ENCODE results near the gene CCDC171. TPM values are rescaled to one million over a fixed set of nuclear protein-coding genes. Genes with fewer than 3 reads are reported as not detected.

Gene CCDC171
- total and polyA plus RNA-seq, 2 of the 13 experiments (the other 11 are each of a cell fraction or from before 2014, with no cell fraction given), result 0.95 to 2.5 TPM

- TF ChIP-seq, protein P1, sequence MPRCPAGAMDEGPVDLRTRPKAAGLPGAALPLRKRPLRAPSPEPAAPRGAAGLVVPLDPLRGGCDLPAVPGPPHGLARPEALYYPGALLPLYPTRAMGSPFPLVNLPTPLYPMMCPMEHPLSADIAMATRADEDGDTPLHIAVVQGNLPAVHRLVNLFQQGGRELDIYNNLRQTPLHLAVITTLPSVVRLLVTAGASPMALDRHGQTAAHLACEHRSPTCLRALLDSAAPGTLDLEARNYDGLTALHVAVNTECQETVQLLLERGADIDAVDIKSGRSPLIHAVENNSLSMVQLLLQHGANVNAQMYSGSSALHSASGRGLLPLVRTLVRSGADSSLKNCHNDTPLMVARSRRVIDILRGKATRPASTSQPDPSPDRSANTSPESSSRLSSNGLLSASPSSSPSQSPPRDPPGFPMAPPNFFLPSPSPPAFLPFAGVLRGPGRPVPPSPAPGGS (CRISPR knock-in tag; IDR thresholded peaks at IDR 0.05), result no peak
- TF ChIP-seq, protein P2, sequence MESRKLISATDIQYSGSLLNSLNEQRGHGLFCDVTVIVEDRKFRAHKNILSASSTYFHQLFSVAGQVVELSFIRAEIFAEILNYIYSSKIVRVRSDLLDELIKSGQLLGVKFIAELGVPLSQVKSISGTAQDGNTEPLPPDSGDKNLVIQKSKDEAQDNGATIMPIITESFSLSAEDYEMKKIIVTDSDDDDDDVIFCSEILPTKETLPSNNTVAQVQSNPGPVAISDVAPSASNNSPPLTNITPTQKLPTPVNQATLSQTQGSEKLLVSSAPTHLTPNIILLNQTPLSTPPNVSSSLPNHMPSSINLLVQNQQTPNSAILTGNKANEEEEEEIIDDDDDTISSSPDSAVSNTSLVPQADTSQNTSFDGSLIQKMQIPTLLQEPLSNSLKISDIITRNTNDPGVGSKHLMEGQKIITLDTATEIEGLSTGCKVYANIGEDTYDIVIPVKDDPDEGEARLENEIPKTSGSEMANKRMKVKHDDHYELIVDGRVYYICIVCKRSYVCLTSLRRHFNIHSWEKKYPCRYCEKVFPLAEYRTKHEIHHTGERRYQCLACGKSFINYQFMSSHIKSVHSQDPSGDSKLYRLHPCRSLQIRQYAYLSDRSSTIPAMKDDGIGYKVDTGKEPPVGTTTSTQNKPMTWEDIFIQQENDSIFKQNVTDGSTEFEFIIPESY (CRISPR knock-in tag; IDR thresholded peaks at IDR 0.05), result no peak
- no peak for TF ChIP-seq RBM39 (IDR thresholded peaks at IDR 0.05; ENCODE audit: low read depth, low read length, poor library complexity, severe bottlenecking)
- TF ChIP-seq ATF7 (IDR thresholded peaks at IDR 0.05), result no peak
- TF ChIP-seq ATF7 (CRISPR knock-in tag; IDR thresholded peaks at IDR 0.05), result no peak
- TF ChIP-seq FOXP1 (IDR thresholded peaks at IDR 0.05), result no peak
- no peak for TF ChIP-seq FOXP1 (CRISPR knock-in tag; IDR thresholded peaks at IDR 0.05)
- no peak for TF ChIP-seq DR1 (CRISPR knock-in tag; IDR thresholded peaks at IDR 0.05)
- TF ChIP-seq ZNF260 (CRISPR knock-in tag; IDR thresholded peaks at IDR 0.05; ENCODE audit: borderline replicate concordance, low read depth), result no peak
- no peak for TF ChIP-seq ZNF12 (CRISPR knock-in tag; IDR thresholded peaks at IDR 0.05)
- no peak for TF ChIP-seq KLF13 (CRISPR knock-in tag; IDR thresholded peaks at IDR 0.05)
- TF ChIP-seq NKX3-1 (CRISPR knock-in tag; IDR thresholded peaks at IDR 0.05), result no peak
These were observed 159.1 kb downstream of the CCDC171 start (continued) for GRCh38 chr9:15711931-15712330.

GRCh38 chr9:15714746-15715145, 161.9 kb downstream of the CCDC171 start:
- no peak overlapping the region for H3K27ac ChIP-seq (ENCODE audit: extremely low read length, insufficient read depth, low read length)
- DNase-seq (ENCODE audit: low spot score) (no peak), FAIRE-seq (no peak), ATAC-seq (no peak)
- ChIA-PET POLR2A (no interaction called here), CTCF (ENCODE audit: low intra/inter-chr PET ratio, low total read pairs) (no interaction called here)
- intact Hi-C loops (cut with micrococcal nuclease; ENCODE audit: unreplicated experiment), result no loop called here
- BruUV-seq (replicated peaks), result no TSS peak
- H3K4me1 ChIP-seq (ENCODE audit: insufficient read depth, low read length), result no peaks in the 10 kb centered on the region
- no peaks in the 10 kb centered on the region for H3K36me3 ChIP-seq (replicated peaks in 1 of 2; ENCODE audit: control insufficient read depth in 1 of 2, insufficient read depth in 2 of 2, low read length in 2 of 2)
- no peaks in the 10 kb centered on the region for H3K79me2 ChIP-seq (ENCODE audit: insufficient read depth, low read length)
- no peaks in the 10 kb centered on the region for H4K20me1 ChIP-seq (ENCODE audit: insufficient read depth, low read length)
- H3K4me2 ChIP-seq (ENCODE audit: low read depth, low read length), result no peak overlapping the region
- H2AFZ ChIP-seq (ENCODE audit: low read length), result no peak overlapping the region
- WGBS (ENCODE audit: low lambda C conversion rate), result 44% methylated on average over 1 of the region's 1 CpG
- H3K27me3 ChIP-seq (ENCODE audit: control insufficient read depth in 1 of 2, insufficient read depth in 2 of 2, low read length in 2 of 2), result no peaks in the 10 kb centered on the region
- no peaks in the 10 kb centered on the region for H3K9me3 ChIP-seq (ENCODE audit: low read length)
- no peak overlapping the region for H3K4me3 ChIP-seq (replicated peaks in 1 of 3; ENCODE audit: insufficient read depth in 1 of 3, low read depth in 2 of 3, low read length in 3 of 3)
- in situ Hi-C loops (cut with HindIII; ENCODE audit: extremely low pct_ligation_motif_present, low pct_unique_long_range_greater_than_20kb), result no loop called here
- no peak overlapping the region for H3K9ac ChIP-seq (ENCODE audit: insufficient read depth, low read depth, low read length)
- no peak for TF ChIP-seq ZC3H4 (CRISPR knock-in tag; IDR thresholded peaks at IDR 0.05; ENCODE audit: borderline replicate concordance)
- TF ChIP-seq SP5 (CRISPR knock-in tag; IDR thresholded peaks at IDR 0.05; ENCODE audit: borderline replicate concordance, low read depth), result no peak
- no peak for TF ChIP-seq ZBTB20 (CRISPR knock-in tag; IDR thresholded peaks at IDR 0.05; ENCODE audit: borderline replicate concordance, low read depth)
- TF ChIP-seq GTF2F1 (IDR thresholded peaks at IDR 0.05; ENCODE audit: low read length), result no peak
- TF ChIP-seq ZNF7 (CRISPR knock-in tag; IDR thresholded peaks at IDR 0.05), result no peak
- TF ChIP-seq SIN3A (IDR thresholded peaks at IDR 0.05; ENCODE audit: borderline replicate concordance, low read depth, low read length), result no peak

Data from HepG2 (cell line).